GM19035 (cell line): ENCODE data around the gene ABHD16A.

ENCODE experiments used
- ATAC-seq: cut with Tn5 transposase; IDR thresholded peaks from one replicate; pipeline ENCODE4 v1.9.1; 2021; ENCODE audit not compliant: unreplicated experiment

ABHD16A gene

DNA sequence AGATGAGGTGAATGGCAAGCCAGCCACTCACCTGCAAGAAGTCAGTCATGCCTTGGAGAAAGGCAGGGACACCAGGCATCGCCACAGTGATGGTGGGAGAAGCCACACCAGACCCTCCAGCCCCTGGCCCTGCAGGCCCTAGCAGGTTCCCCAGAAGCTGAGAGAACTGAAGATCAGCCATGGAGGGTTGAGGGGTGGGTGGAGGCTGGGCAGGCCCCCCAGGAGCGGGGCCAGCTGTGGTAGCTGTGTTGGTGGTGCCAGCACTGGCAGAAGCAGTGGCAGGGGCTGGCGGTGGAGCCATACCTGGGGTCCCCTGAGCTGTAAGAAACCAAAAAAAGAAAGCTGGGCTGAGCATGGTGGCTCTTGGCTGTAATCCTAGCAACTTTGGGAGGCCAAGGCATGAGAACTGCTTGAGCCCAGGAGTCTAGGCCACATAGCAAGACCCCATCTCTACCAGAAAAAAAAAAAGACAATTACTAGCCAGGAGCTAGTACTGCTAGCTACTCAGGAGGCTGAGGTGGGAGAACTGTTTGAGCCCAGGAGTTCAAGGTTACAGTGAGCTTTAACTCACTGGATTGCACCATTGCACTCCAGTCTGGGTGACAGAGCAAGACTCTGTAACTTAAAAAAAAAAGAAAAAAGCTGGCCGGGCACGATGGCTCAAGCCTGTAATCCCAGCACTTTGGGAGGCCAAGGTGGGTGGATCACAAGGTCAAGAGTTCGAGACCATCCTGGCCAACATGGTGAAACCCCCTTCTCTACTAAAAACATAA, 60.1 kb downstream of the ABHD16A start:
- no peak for ATAC-seq

DNA sequence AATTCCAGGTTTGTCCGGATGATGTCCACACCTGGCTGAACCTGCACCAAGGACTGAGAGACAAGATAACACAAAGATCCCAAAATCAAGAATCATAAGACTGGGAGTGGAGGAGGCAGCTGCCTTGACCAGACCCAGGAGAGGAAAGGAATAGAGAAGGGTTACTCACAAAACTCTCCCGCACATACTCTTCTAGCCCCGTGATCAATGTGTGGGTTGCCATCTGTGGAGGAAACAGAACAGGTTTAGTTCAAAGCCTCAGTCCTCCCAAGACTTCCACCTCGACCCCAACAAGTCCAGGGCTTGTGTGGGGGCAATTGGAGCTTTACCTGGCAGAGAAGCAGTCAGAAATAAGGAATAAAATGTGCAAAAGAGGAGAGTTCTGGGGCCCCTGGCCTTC, 61.8 kb downstream of the ABHD16A start:
- ATAC-seq, result no peak

DNA sequence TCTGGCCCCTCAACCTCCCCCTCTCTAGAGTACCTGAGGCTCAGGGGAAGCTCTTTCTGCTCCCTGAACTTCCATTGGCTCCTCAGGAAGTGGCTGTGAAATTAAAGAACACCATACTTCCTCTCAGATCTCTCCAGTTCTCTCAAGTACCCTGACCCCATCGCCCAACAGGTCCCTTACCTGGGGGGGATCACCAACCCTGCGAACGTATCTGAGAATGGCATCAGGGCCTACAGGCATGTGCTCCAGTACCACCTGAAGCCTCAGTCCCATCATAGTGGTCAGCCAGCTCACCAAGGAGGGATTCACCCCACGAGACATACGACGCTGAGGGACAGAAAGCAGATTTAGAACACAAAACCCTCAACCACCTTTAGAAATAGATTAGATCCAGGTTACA, 62.5 kb downstream of the ABHD16A start:
- ATAC-seq, result no peak

- no peak for ATAC-seq
These were observed 63.7 kb downstream of the ABHD16A start for GRCh38 chr6:31639449-31639861.

- ATAC-seq, result no peak
These were observed 64.1 kb downstream of the ABHD16A start for GRCh38 chr6:31639043-31639442.
